ENCODE results near the gene HBD.

Gene HBD

GRCh38 chr11:5231111-5231510, 3.2 kb downstream of the HBD start:
- no peak for TF ChIP-seq ZFX (IDR thresholded peaks at IDR 0.05; ENCODE audit: borderline replicate concordance)
- TF ChIP-seq CTCF (IDR thresholded peaks at IDR 0.05), result no peak
- no peak overlapping the region for H3K27ac ChIP-seq

GRCh38 chr11:5230266-5230665, 4.0 kb downstream of the HBD start:
- no peak overlapping the region for H3K27ac ChIP-seq

GRCh38 chr11:5229796-5230195, 4.5 kb downstream of the HBD start:
- no peak for TF ChIP-seq CTCF (IDR thresholded peaks at IDR 0.05)
- TF ChIP-seq ZFX (IDR thresholded peaks at IDR 0.05; ENCODE audit: borderline replicate concordance), result no peak
- no peak overlapping the region for H3K27ac ChIP-seq

More at GRCh38 chr11:5230266-5230665, 4.0 kb downstream of the HBD start:
- no peak for TF ChIP-seq ZFX (IDR thresholded peaks at IDR 0.05; ENCODE audit: borderline replicate concordance)
- no peak for TF ChIP-seq CTCF (IDR thresholded peaks at IDR 0.05)

- H3K27ac ChIP-seq, result no peak overlapping the region
- no peak for TF ChIP-seq CTCF (IDR thresholded peaks at IDR 0.05)
- no peak for TF ChIP-seq ZFX (IDR thresholded peaks at IDR 0.05; ENCODE audit: borderline replicate concordance)
Measured at GRCh38 chr11:5229356-5229755, 4.9 kb downstream of the HBD start.

GRCh38 chr11:5228124-5228523, 6.2 kb downstream of the HBD start:
- TF ChIP-seq CTCF (IDR thresholded peaks at IDR 0.05) (no peak), ZFX (IDR thresholded peaks at IDR 0.05; ENCODE audit: borderline replicate concordance) (no peak)
- H3K27ac ChIP-seq, result no peak overlapping the region

GRCh38 chr11:5227681-5228080, 6.6 kb downstream of the HBD start:
- TF ChIP-seq CTCF (IDR thresholded peaks at IDR 0.05) (no peak), ZFX (IDR thresholded peaks at IDR 0.05; ENCODE audit: borderline replicate concordance) (no peak)
- no peak overlapping the region for H3K27ac ChIP-seq

GRCh38 chr11:5226732-5227310, 7.5 kb downstream of the HBD start, which contains the start of gene HBB:
Gene HBB, minus strand, starts transcription at chr11:5227071. Its CDS starts 50 bp downstream, at chr11:5227021.
- H3K27ac ChIP-seq, result no peak within 1 kb of the TSS
- TF ChIP-seq CTCF (IDR thresholded peaks at IDR 0.05), result no peak
- no peak for TF ChIP-seq ZFX (IDR thresholded peaks at IDR 0.05; ENCODE audit: borderline replicate concordance)

All from 22Rv1 (cell line).